ENCODE data around the gene SRGN.

The SRGN gene

DNA sequence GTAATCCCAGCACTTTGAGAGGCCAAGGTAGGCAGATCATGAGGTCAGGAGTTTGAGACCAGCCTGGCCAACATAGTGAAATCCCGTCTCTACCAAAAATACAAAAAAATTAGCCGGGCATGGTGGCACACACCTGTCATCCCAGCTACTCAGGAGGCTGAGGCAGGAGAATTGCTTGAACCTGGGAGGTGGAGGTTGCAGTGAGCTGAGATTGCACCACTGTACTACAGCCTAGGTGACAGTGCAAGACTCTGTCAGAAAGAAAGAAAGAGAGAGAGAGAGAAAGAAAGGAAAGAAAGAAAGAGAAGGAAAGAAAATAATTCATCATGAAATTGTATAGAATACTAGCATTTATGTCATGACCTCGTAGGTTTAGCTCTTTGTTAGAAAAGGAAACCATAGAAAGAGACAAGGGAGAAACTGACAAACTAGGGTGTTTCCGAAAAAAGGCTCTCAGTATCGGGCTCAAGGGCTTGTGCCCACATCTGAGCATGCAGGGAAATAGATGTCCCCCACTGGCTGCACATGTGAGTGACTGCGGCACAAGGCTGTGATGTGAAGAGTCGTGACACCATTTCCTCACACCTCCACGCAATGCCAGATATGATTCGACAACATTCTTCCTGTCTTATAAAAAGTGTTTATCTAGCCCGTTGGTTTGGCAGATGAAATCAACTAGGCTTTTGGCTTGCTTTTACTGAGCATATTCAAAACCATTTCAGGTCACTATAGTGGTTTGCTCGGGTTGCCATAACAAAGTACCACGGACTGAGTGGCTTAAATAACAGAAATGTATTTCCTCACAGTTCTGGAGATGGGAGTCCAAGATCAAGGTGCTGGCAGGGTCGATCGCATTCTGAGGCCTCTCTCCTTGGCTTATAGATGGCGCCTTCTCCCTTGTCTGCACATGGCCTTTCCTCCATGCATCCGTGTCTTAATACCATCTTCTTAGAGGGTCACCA lies 2.0 kb downstream of the SRGN start:
- TF ChIP-seq, protein P1, sequence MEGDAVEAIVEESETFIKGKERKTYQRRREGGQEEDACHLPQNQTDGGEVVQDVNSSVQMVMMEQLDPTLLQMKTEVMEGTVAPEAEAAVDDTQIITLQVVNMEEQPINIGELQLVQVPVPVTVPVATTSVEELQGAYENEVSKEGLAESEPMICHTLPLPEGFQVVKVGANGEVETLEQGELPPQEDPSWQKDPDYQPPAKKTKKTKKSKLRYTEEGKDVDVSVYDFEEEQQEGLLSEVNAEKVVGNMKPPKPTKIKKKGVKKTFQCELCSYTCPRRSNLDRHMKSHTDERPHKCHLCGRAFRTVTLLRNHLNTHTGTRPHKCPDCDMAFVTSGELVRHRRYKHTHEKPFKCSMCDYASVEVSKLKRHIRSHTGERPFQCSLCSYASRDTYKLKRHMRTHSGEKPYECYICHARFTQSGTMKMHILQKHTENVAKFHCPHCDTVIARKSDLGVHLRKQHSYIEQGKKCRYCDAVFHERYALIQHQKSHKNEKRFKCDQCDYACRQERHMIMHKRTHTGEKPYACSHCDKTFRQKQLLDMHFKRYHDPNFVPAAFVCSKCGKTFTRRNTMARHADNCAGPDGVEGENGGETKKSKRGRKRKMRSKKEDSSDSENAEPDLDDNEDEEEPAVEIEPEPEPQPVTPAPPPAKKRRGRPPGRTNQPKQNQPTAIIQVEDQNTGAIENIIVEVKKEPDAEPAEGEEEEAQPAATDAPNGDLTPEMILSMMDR (conservative IDR thresholded peaks at IDR 0.05; ENCODE audit: low read depth, low read length), result no peak
- peak; percentile 82 for DNase-seq (ENCODE audit: low read depth)
- H3K4me3 ChIP-seq (ENCODE audit: low read depth, low read length), result peak overlapping the region; percentile 70

DNA sequence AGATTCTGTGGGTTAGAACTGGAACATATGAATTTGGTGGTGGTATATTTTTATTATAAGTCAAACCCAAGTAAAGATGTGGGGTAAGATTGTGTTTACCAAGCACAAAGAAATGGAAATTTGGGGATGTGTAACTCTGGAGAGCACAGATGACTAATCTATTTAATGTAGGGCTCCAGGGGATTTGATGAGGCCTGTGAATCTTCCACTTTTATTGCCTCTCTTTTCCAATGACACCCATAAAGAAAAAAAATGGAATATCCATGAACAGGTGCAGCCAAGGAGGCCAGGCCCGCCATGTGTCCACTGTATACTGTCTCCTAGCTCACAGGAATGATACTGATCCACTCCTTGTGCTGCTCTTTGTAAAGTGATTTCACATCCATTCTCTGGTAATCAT lies 2.8 kb downstream of the SRGN start:
- TF ChIP-seq, protein P1 (conservative IDR thresholded peaks at IDR 0.05; ENCODE audit: low read depth, low read length), result no peak
- peak overlapping the region; percentile 70 for H3K4me3 ChIP-seq (ENCODE audit: low read depth, low read length)
- no peak for DNase-seq (ENCODE audit: low read depth)

DNA sequence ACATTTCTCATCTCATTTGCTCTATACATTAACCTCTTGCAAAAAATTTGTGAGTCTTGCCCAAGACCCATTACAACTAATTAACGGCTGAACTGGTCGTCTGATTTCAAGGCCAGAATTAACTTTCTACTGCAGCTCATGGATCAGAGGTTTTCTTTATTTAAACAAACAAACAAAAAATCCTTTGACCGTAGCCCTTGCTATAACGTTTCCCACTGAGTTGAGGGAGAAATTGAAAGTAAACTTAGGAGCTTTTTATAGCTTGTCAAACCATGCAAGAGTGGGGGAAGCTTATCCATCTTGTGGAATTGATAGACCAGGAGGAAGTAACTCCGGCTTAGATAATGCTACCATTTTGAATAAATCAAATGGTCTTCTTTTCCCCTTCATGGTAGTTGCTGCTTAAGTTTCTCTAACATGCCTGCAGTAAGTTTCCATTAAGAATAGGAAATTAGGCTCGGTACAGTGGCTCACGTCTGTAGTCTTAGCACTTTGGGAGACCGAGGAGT lies 3.3 kb downstream of the SRGN start:
- peak; percentile 54 for DNase-seq (ENCODE audit: low read depth)
- peak overlapping the region; percentile 40 for H3K4me3 ChIP-seq (ENCODE audit: low read depth, low read length)
- TF ChIP-seq, protein P1 (conservative IDR thresholded peaks at IDR 0.05; ENCODE audit: low read depth, low read length), result no peak

DNA sequence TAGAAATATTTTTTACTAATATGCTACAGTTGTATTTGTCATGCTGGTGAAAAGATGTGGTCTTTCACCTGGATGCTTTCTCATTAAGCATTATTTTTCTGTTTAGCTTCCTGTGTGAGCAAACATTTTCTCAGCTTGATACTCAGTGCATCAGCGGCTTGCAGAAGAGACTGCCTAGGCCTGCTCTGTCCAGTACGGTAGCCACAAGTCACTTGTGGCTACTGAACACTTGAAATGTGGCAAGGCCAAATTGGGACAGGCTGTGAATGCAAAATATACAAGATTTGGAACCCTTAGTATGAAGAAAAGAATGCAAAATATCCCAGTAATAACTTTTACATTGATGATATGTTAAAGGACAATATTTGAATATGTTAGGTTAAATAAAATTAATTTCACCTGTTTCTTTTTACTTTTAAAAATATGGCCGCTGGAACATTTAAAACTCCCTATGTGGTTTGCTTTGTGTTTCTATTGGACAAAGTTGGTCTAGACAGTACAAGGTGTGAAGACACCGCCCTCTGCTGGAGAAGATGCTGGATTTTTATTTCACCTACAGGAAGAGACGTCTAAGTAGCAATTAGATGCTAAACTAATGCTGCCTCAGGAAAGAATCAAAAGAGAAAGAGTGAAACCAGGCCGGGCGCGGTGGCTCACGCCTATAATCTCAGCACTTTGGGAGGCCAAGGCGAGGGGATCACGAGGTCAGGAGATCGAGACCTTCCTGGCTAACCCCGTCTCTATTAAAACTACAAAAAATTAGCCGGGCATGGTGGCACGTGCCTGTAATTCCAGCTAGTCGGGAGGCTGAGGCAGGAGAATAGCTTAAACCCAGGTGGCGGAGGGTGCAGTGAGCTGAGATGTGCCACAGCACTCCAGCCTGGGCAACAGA lies 5.3 kb downstream of the SRGN start:
- no peak overlapping the region for H3K4me3 ChIP-seq (ENCODE audit: low read depth, low read length)
- DNase-seq (ENCODE audit: low read depth), result peak; percentile 93
- TF ChIP-seq, protein P1 (conservative IDR thresholded peaks at IDR 0.05; ENCODE audit: low read depth, low read length), result peak; percentile 72

DNA sequence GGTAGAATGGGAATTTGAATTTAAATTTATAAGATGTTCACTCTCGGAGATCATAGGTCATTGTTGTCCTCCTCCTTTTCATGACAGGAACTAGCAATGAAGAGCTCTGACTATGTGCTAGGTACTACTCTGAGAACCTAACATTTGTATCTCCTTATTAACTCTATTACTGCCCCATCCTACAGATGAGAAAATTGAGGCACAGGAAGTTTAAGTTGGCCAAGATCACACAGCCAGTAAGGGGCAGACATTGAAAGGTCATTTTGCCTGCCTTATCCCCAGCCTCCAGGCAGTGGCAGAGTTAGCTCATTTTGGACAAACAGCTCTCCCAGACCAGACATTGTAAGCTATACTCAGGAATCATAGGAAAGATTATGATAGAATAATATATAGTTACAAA lies 6.0 kb downstream of the SRGN start:
- TF ChIP-seq, protein P1 (conservative IDR thresholded peaks at IDR 0.05; ENCODE audit: low read depth, low read length), result peak; percentile 32
- peak; percentile 55 for DNase-seq (ENCODE audit: low read depth)
- H3K4me3 ChIP-seq (ENCODE audit: low read depth, low read length), result no peak overlapping the region

DNA sequence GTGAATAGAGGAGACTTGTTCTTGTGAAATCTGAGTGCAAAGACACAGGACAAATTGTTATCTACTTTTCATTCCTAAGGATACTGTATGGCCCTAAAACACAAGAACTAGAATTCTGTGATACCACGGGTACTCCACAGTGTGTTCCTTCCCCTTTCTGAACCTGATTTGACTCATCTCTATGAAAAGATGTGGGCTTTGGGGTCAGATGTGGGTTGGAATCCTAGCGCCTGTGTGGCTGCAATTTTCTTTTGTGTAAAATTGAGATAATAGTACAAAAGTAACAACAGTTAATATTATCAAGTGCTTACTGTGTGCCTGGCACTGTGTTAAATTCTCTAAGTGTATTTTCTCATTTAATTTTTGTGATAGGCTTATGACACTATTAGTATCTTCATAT lies 8.1 kb downstream of the SRGN start:
- no peak for DNase-seq (ENCODE audit: low read depth)
- no peak overlapping the region for H3K4me3 ChIP-seq (ENCODE audit: low read depth, low read length)

More for the DNA sequence above, 8.1 kb downstream of the SRGN start:
- TF ChIP-seq, protein P1 (conservative IDR thresholded peaks at IDR 0.05; ENCODE audit: low read depth, low read length), result no peak

All from choroid plexus epithelial cell (primary cell).